Measurements from ENCODE around the gene MDH2.
"Not testable (repeated sequence)": the region's sequence is repeated elsewhere in the genome, so short reads cannot be mapped to it uniquely, and the experiment has no call there.

MDH2 gene

GRCh38 chr7:76011442-76011861 lies 36.5 kb upstream of the MDH2 start:
- Histone ChIP-seq H3K27ac (replicated peaks; ENCODE audit: low read length) (no peak overlapping the region), H3K79me1 (ENCODE audit: low read depth, low read length) (no peaks in the 10 kb centered on the region), H4K8ac (ENCODE audit: low read depth, low read length) (no peak overlapping the region), H3K36me3 (replicated peaks in 1 of 2; ENCODE audit: control insufficient read depth in 2 of 2, insufficient read depth in 2 of 2, low read length in 2 of 2) (peaks cover 0 to 18% of the 10 kb centered on the region in 2 donors), H2BK15ac (ENCODE audit: low read length) (no peak overlapping the region), H2BK120ac (ENCODE audit: low read depth, low read length) (no peak overlapping the region), H3K14ac (ENCODE audit: low read length) (no peak overlapping the region), H3K4ac (ENCODE audit: low read length) (no peak overlapping the region), H4K91ac (ENCODE audit: low read depth, low read length, poor library complexity) (no peak overlapping the region), H3K4me1 (ENCODE audit: control insufficient read depth in 2 of 2, insufficient read depth in 1 of 2, low read depth in 1 of 2, low read length in 2 of 2) (no peaks in the 10 kb centered on the region), H2AFZ (ENCODE audit: low read length) (no peak overlapping the region), H3K4me3 (ENCODE audit: low read length in 2 of 2) (no peak overlapping the region), H3K27me3 (ENCODE audit: control insufficient read depth in 3 of 3, insufficient read depth in 3 of 3, low read depth in 1 of 3, low read length in 3 of 3) (no peaks in the 10 kb centered on the region), H2BK12ac (ENCODE audit: low read length) (no peak overlapping the region), H2AK5ac (ENCODE audit: low read depth, low read length) (no peak overlapping the region), H3K23ac (ENCODE audit: low read depth, low read length, poor library complexity) (no peak overlapping the region), H2BK5ac (ENCODE audit: low read length) (no peak overlapping the region), H3K18ac (ENCODE audit: low read length) (no peak overlapping the region), H3K4me2 (ENCODE audit: insufficient read depth, low read length, poor library complexity, severe bottlenecking) (no peak overlapping the region), H3K9ac (ENCODE audit: low read depth, low read length, poor library complexity) (no peak overlapping the region), H3K9me3 (replicated peaks in 1 of 2; ENCODE audit: control insufficient read depth in 2 of 2, insufficient read depth in 1 of 2, low read depth in 1 of 2, low read length in 2 of 2) (no peaks in the 10 kb centered on the region)
- no peak for DNase-seq (ENCODE audit: low spot score)
- WGBS, 2 donors (ENCODE audit: extremely low coverage in 2 of 2, insufficient read length in 2 of 2, insufficient replicate concordance in 1 of 2), result no CpG with 5 or more reads among the region's 8 CpGs

DNA sequence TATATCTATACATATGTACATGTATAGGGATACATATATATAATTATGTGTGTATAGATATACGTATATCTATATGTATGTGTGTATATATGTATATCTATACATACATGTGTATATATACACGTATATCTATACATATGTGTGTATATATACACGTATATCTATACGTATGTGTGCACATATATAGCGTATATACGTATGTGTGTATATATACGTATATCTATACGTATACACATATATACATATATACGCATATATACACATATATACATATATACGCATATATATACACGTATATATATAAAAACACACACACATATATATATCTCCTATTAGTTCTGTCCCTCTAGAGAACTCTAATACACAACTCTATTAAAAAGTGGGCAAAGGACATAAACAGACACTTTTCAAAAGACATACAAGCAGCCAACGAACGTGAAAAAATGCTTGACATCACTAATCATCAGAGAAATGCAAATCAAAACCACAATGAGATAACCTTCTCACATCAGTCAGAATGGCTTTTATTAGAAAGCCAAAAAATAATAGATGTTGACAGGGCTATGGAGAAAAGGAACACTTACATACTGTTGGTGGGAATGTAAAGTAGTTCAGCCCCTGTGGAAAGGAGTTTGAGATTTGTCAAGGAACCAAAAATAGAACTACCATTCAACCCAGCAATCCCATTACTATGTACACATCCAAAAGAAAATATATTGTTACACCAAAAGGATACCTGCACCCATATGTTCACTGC lies 31.5 kb upstream of the MDH2 start:
- no peak overlapping the region for H3K4me3 ChIP-seq (ENCODE audit: low read length in 2 of 2)
- H4K91ac ChIP-seq (ENCODE audit: low read depth, low read length, poor library complexity), result no peak overlapping the region
- H3K23ac ChIP-seq (ENCODE audit: low read depth, low read length, poor library complexity), result no peak overlapping the region
- H3K4me2 ChIP-seq (ENCODE audit: insufficient read depth, low read length, poor library complexity, severe bottlenecking), result no peak overlapping the region
- no peak overlapping the region for H2BK15ac ChIP-seq (ENCODE audit: low read length)
- H3K79me1 ChIP-seq (ENCODE audit: low read depth, low read length), result no peaks in the 10 kb centered on the region
- no peak overlapping the region for H4K8ac ChIP-seq (ENCODE audit: low read depth, low read length)
- no peak overlapping the region for H2AK5ac ChIP-seq (ENCODE audit: low read depth, low read length)
- no peaks in the 10 kb centered on the region for H3K4me1 ChIP-seq (ENCODE audit: control insufficient read depth in 2 of 2, insufficient read depth in 1 of 2, low read depth in 1 of 2, low read length in 2 of 2)
- H2BK120ac ChIP-seq (ENCODE audit: low read depth, low read length), result no peak overlapping the region
- H3K4ac ChIP-seq (ENCODE audit: low read length), result no peak overlapping the region
- H3K27ac ChIP-seq (replicated peaks; ENCODE audit: low read length), result no peak overlapping the region
- H3K14ac ChIP-seq (ENCODE audit: low read length), result no peak overlapping the region
- no peaks in the 10 kb centered on the region for H3K9me3 ChIP-seq (replicated peaks in 1 of 2; ENCODE audit: control insufficient read depth in 2 of 2, insufficient read depth in 1 of 2, low read depth in 1 of 2, low read length in 2 of 2)
- WGBS, 2 donors (ENCODE audit: extremely low coverage in 2 of 2, insufficient read length in 2 of 2, insufficient replicate concordance in 1 of 2), result 100% methylated on average over 1 to 2 of the region's 13 CpGs
- no peak overlapping the region for H3K9ac ChIP-seq (ENCODE audit: low read depth, low read length, poor library complexity)
- peaks cover 6 to 31% of the 10 kb centered on the region in 2 donors for H3K36me3 ChIP-seq (replicated peaks in 1 of 2; ENCODE audit: control insufficient read depth in 2 of 2, insufficient read depth in 2 of 2, low read length in 2 of 2)
- DNase-seq (ENCODE audit: low spot score), result no peak
- no peak overlapping the region for H2BK12ac ChIP-seq (ENCODE audit: low read length)
- H2AFZ ChIP-seq (ENCODE audit: low read length), result no peak overlapping the region
- H3K27me3 ChIP-seq (ENCODE audit: control insufficient read depth in 3 of 3, insufficient read depth in 3 of 3, low read depth in 1 of 3, low read length in 3 of 3), result no peaks in the 10 kb centered on the region
- no peak overlapping the region for H2BK5ac ChIP-seq (ENCODE audit: low read length)
- H3K18ac ChIP-seq (ENCODE audit: low read length), result no peak overlapping the region

- H3K36me3 ChIP-seq (replicated peaks in 1 of 2; ENCODE audit: control insufficient read depth in 2 of 2, insufficient read depth in 2 of 2, low read length in 2 of 2), result peaks cover 8 to 40% of the 10 kb centered on the region in 2 donors
- not testable (repeated sequence) for H2BK15ac ChIP-seq (ENCODE audit: low read length); H2BK5ac ChIP-seq (ENCODE audit: low read length); H2BK120ac ChIP-seq (ENCODE audit: low read depth, low read length); H3K9ac ChIP-seq (ENCODE audit: low read depth, low read length, poor library complexity); H3K4me2 ChIP-seq (ENCODE audit: insufficient read depth, low read length, poor library complexity, severe bottlenecking); H4K91ac ChIP-seq (ENCODE audit: low read depth, low read length, poor library complexity); H3K4me1 ChIP-seq (ENCODE audit: control insufficient read depth in 2 of 2, insufficient read depth in 1 of 2, low read depth in 1 of 2, low read length in 2 of 2); H3K27me3 ChIP-seq (ENCODE audit: control insufficient read depth in 3 of 3, insufficient read depth in 3 of 3, low read depth in 1 of 3, low read length in 3 of 3); H3K79me1 ChIP-seq (ENCODE audit: low read depth, low read length); H3K18ac ChIP-seq (ENCODE audit: low read length); H3K4ac ChIP-seq (ENCODE audit: low read length); H2AFZ ChIP-seq (ENCODE audit: low read length); H2AK5ac ChIP-seq (ENCODE audit: low read depth, low read length); H3K9me3 ChIP-seq (replicated peaks in 1 of 2; ENCODE audit: control insufficient read depth in 2 of 2, insufficient read depth in 1 of 2, low read depth in 1 of 2, low read length in 2 of 2); H3K14ac ChIP-seq (ENCODE audit: low read length); H3K4me3 ChIP-seq (ENCODE audit: low read length in 2 of 2); H3K27ac ChIP-seq (replicated peaks; ENCODE audit: low read length); DNase-seq (ENCODE audit: low spot score); H4K8ac ChIP-seq (ENCODE audit: low read depth, low read length); H2BK12ac ChIP-seq (ENCODE audit: low read length); H3K23ac ChIP-seq (ENCODE audit: low read depth, low read length, poor library complexity)
- no CpG with 5 or more reads among the region's 4 CpGs for WGBS, 2 donors (ENCODE audit: extremely low coverage in 2 of 2, insufficient read length in 2 of 2, insufficient replicate concordance in 1 of 2)
Observed at GRCh38 chr7:76018520-76018919, 29.4 kb upstream of the MDH2 start.

DNA sequence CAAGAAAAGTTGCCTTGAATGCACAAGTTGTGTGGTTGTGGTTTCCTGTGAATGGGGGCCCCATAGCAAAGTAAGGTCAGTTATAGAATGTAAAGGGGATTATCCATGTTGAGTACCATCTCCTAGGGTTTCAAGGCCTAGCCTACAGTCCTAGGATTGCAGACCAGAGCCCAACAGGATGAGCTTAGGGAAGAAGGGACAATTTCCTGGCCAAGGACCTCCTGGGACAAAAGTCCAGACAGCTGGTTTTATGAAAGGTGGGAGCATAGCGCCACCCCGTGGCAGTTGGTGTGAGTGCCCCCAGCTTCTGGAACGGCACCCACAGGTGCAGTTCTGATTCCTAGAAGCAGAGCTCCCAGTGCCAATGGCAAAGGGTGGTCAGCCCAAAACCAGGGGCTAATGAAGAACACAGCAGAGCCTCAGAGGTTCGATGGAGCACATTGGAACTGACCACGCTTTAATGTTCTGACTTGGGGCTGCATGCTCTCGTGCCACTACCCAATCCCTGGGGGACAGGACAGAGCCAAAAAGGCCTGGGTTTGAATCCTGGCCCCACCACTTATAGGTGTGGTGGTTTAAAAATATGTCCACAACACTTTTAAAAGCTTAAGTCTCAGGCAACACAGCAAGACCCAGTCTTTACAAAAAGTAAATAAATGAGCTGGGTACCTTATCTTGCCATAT lies 27.7 kb upstream of the MDH2 start:
- Histone ChIP-seq H4K8ac (ENCODE audit: low read depth, low read length) (no peak overlapping the region), H3K79me1 (ENCODE audit: low read depth, low read length) (no peaks in the 10 kb centered on the region), H3K27ac (replicated peaks; ENCODE audit: low read length) (no peak overlapping the region), H4K91ac (ENCODE audit: low read depth, low read length, poor library complexity) (no peak overlapping the region), H3K36me3 (replicated peaks in 1 of 2; ENCODE audit: control insufficient read depth in 2 of 2, insufficient read depth in 2 of 2, low read length in 2 of 2) (peaks cover 8 to 47% of the 10 kb centered on the region in 2 donors), H2BK12ac (ENCODE audit: low read length) (no peak overlapping the region), H2AFZ (ENCODE audit: low read length) (no peak overlapping the region), H3K9ac (ENCODE audit: low read depth, low read length, poor library complexity) (no peak overlapping the region), H3K9me3 (replicated peaks in 1 of 2; ENCODE audit: control insufficient read depth in 2 of 2, insufficient read depth in 1 of 2, low read depth in 1 of 2, low read length in 2 of 2) (no peaks in the 10 kb centered on the region), H3K23ac (ENCODE audit: low read depth, low read length, poor library complexity) (no peak overlapping the region), H3K4ac (ENCODE audit: low read length) (no peak overlapping the region), H3K4me3 (ENCODE audit: low read length in 2 of 2) (no peak overlapping the region), H3K14ac (ENCODE audit: low read length) (no peak overlapping the region), H3K18ac (ENCODE audit: low read length) (no peak overlapping the region), H3K4me1 (ENCODE audit: control insufficient read depth in 2 of 2, insufficient read depth in 1 of 2, low read depth in 1 of 2, low read length in 2 of 2) (peaks cover 0 to 2% of the 10 kb centered on the region in 2 donors), H3K27me3 (ENCODE audit: control insufficient read depth in 3 of 3, insufficient read depth in 3 of 3, low read depth in 1 of 3, low read length in 3 of 3) (no peaks in the 10 kb centered on the region), H2BK120ac (ENCODE audit: low read depth, low read length) (no peak overlapping the region), H2BK15ac (ENCODE audit: low read length) (no peak overlapping the region), H2AK5ac (ENCODE audit: low read depth, low read length) (no peak overlapping the region), H2BK5ac (ENCODE audit: low read length) (no peak overlapping the region), H3K4me2 (ENCODE audit: insufficient read depth, low read length, poor library complexity, severe bottlenecking) (no peak overlapping the region)
- WGBS, 2 donors (ENCODE audit: extremely low coverage in 2 of 2, insufficient read length in 2 of 2, insufficient replicate concordance in 1 of 2), result no CpG with 5 or more reads among the region's 6 CpGs
- peak; percentile 73 for DNase-seq (ENCODE audit: low spot score)
